Neural cell (in vitro differentiated cells): ENCODE measurements around the gene ACBD6.

Source experiments
- MXI1 ChIP-seq: fragments of 450-650 bp; conservative IDR thresholded peaks from 2 replicates; pipeline ENCODE4 v1.6.1; 2014; ENCODE audit warnings: antibody characterized with exemption, mild to moderate bottlenecking; ENCODE audit not compliant: poor library complexity, severe bottlenecking
- SMC3 ChIP-seq: fragments of 450-650 bp; conservative IDR thresholded peaks from 2 replicates; pipeline ENCODE4 v1.6.1; 2014; ENCODE audit warnings: antibody characterized with exemption, mild to moderate bottlenecking, moderate library complexity; ENCODE audit not compliant: poor library complexity
- TAF1 ChIP-seq: IDR thresholded peaks from 2 replicates; pipeline ENCODE4 v1.6.1; 2012; ENCODE audit warnings: low read depth
- TF ChIP-seq, protein P1 (sequence below): fragments of 450-650 bp; IDR thresholded peaks from 2 replicates; pipeline ENCODE4 v1.5.1; 2014; ENCODE audit warnings: antibody characterized with exemption, mild to moderate bottlenecking, moderate library complexity; ENCODE audit not compliant: poor library complexity, severe bottlenecking

DNA sequence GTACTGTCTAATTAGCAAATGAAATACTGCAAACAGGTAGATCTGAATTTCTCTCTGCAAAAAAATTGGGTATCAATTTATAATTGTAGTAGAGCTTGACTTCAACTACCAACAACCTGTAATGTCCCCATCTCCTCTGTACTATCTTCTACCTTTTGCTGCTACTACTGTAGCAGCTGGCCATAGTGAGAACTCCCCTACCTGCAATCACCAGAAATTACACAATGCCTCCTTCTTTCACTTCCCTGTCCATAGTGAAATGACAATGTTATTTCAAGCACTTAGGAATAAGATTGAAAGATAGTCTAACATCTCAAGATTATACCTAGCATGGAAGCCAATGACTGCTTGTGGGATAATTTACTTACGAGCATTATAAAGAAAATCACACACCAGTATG, 100.4 kb downstream of the ACBD6 start:
- TF ChIP-seq, protein P1, sequence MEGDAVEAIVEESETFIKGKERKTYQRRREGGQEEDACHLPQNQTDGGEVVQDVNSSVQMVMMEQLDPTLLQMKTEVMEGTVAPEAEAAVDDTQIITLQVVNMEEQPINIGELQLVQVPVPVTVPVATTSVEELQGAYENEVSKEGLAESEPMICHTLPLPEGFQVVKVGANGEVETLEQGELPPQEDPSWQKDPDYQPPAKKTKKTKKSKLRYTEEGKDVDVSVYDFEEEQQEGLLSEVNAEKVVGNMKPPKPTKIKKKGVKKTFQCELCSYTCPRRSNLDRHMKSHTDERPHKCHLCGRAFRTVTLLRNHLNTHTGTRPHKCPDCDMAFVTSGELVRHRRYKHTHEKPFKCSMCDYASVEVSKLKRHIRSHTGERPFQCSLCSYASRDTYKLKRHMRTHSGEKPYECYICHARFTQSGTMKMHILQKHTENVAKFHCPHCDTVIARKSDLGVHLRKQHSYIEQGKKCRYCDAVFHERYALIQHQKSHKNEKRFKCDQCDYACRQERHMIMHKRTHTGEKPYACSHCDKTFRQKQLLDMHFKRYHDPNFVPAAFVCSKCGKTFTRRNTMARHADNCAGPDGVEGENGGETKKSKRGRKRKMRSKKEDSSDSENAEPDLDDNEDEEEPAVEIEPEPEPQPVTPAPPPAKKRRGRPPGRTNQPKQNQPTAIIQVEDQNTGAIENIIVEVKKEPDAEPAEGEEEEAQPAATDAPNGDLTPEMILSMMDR: no peak
- TF ChIP-seq TAF1 (no peak), SMC3 (no peak), MXI1 (no peak)
